K562 (cell line): ENCODE measurements around the gene ADAMTS2. TPM values are rescaled to one million over a fixed set of nuclear protein-coding genes. Genes with fewer than 3 reads are reported as not detected.

ENCODE experiments used
- ATAC-seq: fragments of 200-7000 bp; cut with Tn5 transposase; 3 replicates; pipeline ENCODE4 v1.9.1; 2020; ENCODE audit warnings: moderate library complexity
- BruUV-seq: library from RNA; stranded (reverse); fragments of 400-500 nt; replicated peaks from 2 replicates; lab custom pipeline; 2021; lab: Mats Ljungman, UMichigan
- CTCF ChIA-PET: fragments of 300-600 bp; formaldehyde crosslinking; extraction: SDS; loops from one replicate; lab custom pipeline; 2021; ENCODE audit warnings: low intra/inter-chr PET ratio; lab: Yijun Ruan, JAX
- POLR2A ChIA-PET: fragments of 300-600, 350-650 bp; sonication (Branson Sonifier 250); formaldehyde crosslinking; extraction: SDS; loops from one replicate; lab custom pipeline; 2021; ENCODE audit warnings: antibody characterized with exemption, inconsistent platforms; lab: Yijun Ruan, JAX
- DNase-seq, 4 experiments: peaks; one replicate each; pipeline versions ENCODE4 v3.0.0 to v3.0.0-alpha.2; 2011 to 2018; ENCODE audit warnings: low spot score in 3 of 4, mixed read lengths in 3 of 4; ENCODE audit errors: extremely low read depth in 1 of 4
- FAIRE-seq: peaks from 2 replicates; lab custom pipeline; 2011; peaks lifted over from hg19 to GRCh38; lab: Jason Lieb, UNC
- H2AFZ ChIP-seq: 2 replicates; pipeline ENCODE4 v1.6.0; 2011; ENCODE audit warnings: low read depth, low read length, control low read depth, inconsistent platforms
- H3K27ac ChIP-seq: fragments of 200-600 bp; 3 replicates; pipeline ENCODE4 v1.8.0; 2011; ENCODE audit warnings: low read depth, mild to moderate bottlenecking, control low read depth, inconsistent platforms, low read length, moderate library complexity, mixed read lengths; ENCODE audit errors: extremely low read depth
- H3K27me3 ChIP-seq, 2 experiments: fragments of 300-600 bp in 1 of 2; 2 replicates in 1 of 2; 3 replicates in 1 of 2; pipeline versions ENCODE4 v1.6.0 to v1.8.0; 2011; ENCODE audit warnings: inconsistent platforms in 2 of 2, low read length in 2 of 2, mild to moderate bottlenecking in 1 of 2, mixed read lengths in 1 of 2, moderate library complexity in 1 of 2; ENCODE audit not compliant: control insufficient read depth in 2 of 2, insufficient read depth in 2 of 2
- H3K36me3 ChIP-seq: fragments of 300-600 bp; 3 replicates; pipeline ENCODE4 v1.8.0; 2011; ENCODE audit warnings: mild to moderate bottlenecking, low read length, inconsistent platforms; ENCODE audit not compliant: control insufficient read depth, insufficient read depth
- H3K4me1 ChIP-seq, 2 experiments: fragments of 200-600 bp in 1 of 2; replicated peaks in 1 of 2; 2 replicates in 1 of 2; 3 replicates in 1 of 2; pipeline versions ENCODE4 v1.5.1 to v1.8.0; 2011; ENCODE audit warnings: inconsistent platforms in 2 of 2, low read length in 2 of 2, mild to moderate bottlenecking in 1 of 2, mixed read lengths in 1 of 2, moderate library complexity in 1 of 2; ENCODE audit not compliant: control insufficient read depth in 2 of 2, insufficient read depth in 2 of 2
- H3K4me2 ChIP-seq: 2 replicates; pipeline ENCODE4 v1.6.1; 2011; ENCODE audit warnings: low read length, control low read depth, inconsistent platforms, mixed read lengths; ENCODE audit not compliant: insufficient read depth
- H3K4me3 ChIP-seq: fragments of 200-600 bp; sonication (generic), shearing (Covaris generic); 2 replicates; pipeline ENCODE4 v1.5.1; 2016; ENCODE audit warnings: control low read depth, inconsistent platforms
- H3K79me2 ChIP-seq: fragments of 200-600 bp; 3 replicates; pipeline ENCODE4 v1.8.0; 2011; ENCODE audit warnings: low read length, inconsistent platforms; ENCODE audit not compliant: control insufficient read depth, insufficient read depth
- H3K9ac ChIP-seq, 2 experiments: 2 replicates each; pipeline versions ENCODE4 v1.6.0 to v1.6.1; 2011; ENCODE audit warnings: low read depth in 2 of 2, low read length in 2 of 2, control low read depth in 1 of 2, inconsistent platforms in 1 of 2, mild to moderate bottlenecking in 1 of 2, mixed read lengths in 1 of 2; ENCODE audit not compliant: insufficient read depth in 1 of 2
- H3K9me1 ChIP-seq: one replicate; pipeline ENCODE4 v1.6.0; 2011; ENCODE audit warnings: inconsistent platforms, mild to moderate bottlenecking, low read length, moderate library complexity; ENCODE audit not compliant: control insufficient read depth, insufficient read depth
- H3K9me3 ChIP-seq: replicated peaks from 2 replicates; pipeline ENCODE4 v1.5.1; 2011; ENCODE audit warnings: low read depth, low read length, inconsistent platforms; ENCODE audit not compliant: control insufficient read depth, insufficient read depth
- H4K20me1 ChIP-seq: replicated peaks from 2 replicates; pipeline ENCODE4 v1.6.1; 2011; ENCODE audit warnings: low read length, inconsistent platforms, mixed read lengths; ENCODE audit not compliant: control insufficient read depth, insufficient read depth
- CHAMP1 ChIP-seq: fragments of 450-650 bp; IDR thresholded peaks from 2 replicates; pipeline ENCODE4 v1.6.1; 2016; ENCODE audit warnings: mild to moderate bottlenecking
- CREB3L1 ChIP-seq: fragments of 450-650 bp; IDR thresholded peaks from 2 replicates; pipeline ENCODE4 v1.6.1; 2014; ENCODE audit warnings: low read depth, mild to moderate bottlenecking, moderate library complexity, borderline replicate concordance
- SMAD1 ChIP-seq: fragments of 150-350 bp; IDR thresholded peaks from 2 replicates; pipeline ENCODE4 v1.6.1; 2014; ENCODE audit warnings: low read length, low read depth; ENCODE audit not compliant: partially characterized antibody
- SMARCC2 ChIP-seq: fragments of 450-650 bp; IDR thresholded peaks from 2 replicates; pipeline ENCODE4 v1.6.1; 2017; ENCODE audit warnings: antibody characterized with exemption, moderate library complexity, mild to moderate bottlenecking, low read depth
- SREBF2 ChIP-seq: sonication (generic); formaldehyde crosslinking; IDR thresholded peaks from 2 replicates; pipeline ENCODE4 v1.4.0; 2020; ENCODE audit warnings: mild to moderate bottlenecking, missing genetic modification reagents
- whole genome bisulfite sequencing: fragments of 100-300 bp; shearing (Covaris generic); methylation state at CpG from one replicate; pipeline ENCODE4 v1.1.6; 2016; ENCODE audit warnings: low coverage, mixed read lengths; ENCODE audit not compliant: insufficient coverage; ENCODE audit errors: missing lambda C conversion rate; 5-methylcytosine and 5-hydroxymethylcytosine counted together
- in situ Hi-C: fragments of 300-500 bp; cut with MboI; formaldehyde crosslinking; loops from 4 replicates; pipeline ENCODE4 v1.15.0; 2018; ENCODE audit warnings: inconsistent platforms, mixed read lengths
- intact Hi-C: fragments of 100-400 bp; cut with micrococcal nuclease; formaldehyde crosslinking; loops from 2 replicates; pipeline ENCODE4 v1.14.2; 2022
- polyA plus RNA-seq, 8 experiments: library from polyadenylated mRNA; depleted of rRNA in 4 of 8; stranded (reverse) in 5 of 8; unstranded in 3 of 8; fragments of >200 nt; fragmentation: Nextera tagmentation in 2 of 8; fragmentation: Illumina TruSeq in 1 of 8; extraction: Ambion mirVana in 2 of 8; extraction: Trizol in 1 of 8; gene quantifications; 2 replicates each; pipeline versions ENCODE4 v1.2.1 to v1.2.3, GENCODE V29; 2011 to 2014; ENCODE audit warnings: inconsistent platforms in 1 of 8, missing spikeins in 1 of 8
- total RNA-seq, 7 experiments: library from RNA; depleted of rRNA in 6 of 7; stranded (reverse); fragments of >200 nt in 6 of 7; fragmentation: Illumina TruSeq in 2 of 7; extraction: Trizol in 2 of 7; gene quantifications; 2 replicates each; pipeline versions ENCODE4 v1.2.1 to v1.2.3, GENCODE V29; 2011 to 2021; ENCODE audit warnings: low replicate concordance in 1 of 7
- TF ChIP-seq, protein P1 (sequence below): fragments of 250-450 bp; sonication (Bioruptor Pico); IDR thresholded peaks from 2 replicates; pipeline ENCODE4 v1.5.0; 2020; ENCODE audit warnings: mild to moderate bottlenecking, borderline replicate concordance

Gene ADAMTS2
- total and polyA plus RNA-seq, 9 of the 15 experiments (the other 6 are each of a cell fraction or from before 2014, with no cell fraction given) = not detected

- Histone ChIP-seq H3K9me3 (no peaks in the 10 kb centered on the region), H3K4me2 (no peak overlapping the region), H3K27me3 (peaks cover 6 to 76% of the 10 kb centered on the region in 2 experiments; a peak in 4 of 5 replicates), H3K27ac (no peak overlapping the region), H2AFZ (no peak overlapping the region), H3K9ac (no peak overlapping the region; a peak in 1 of 4 replicates), H3K4me3 (no peak overlapping the region), H3K4me1 (no peaks in the 10 kb centered on the region), H3K9me1 (no peaks in the 10 kb centered on the region), H3K79me2 (no peaks in the 10 kb centered on the region), H3K36me3 (no peaks in the 10 kb centered on the region), H4K20me1 (no peaks in the 10 kb centered on the region; the same call in 1 of the 2 replicates)
- WGBS = under 1% methylated on average over 23 of the region's 23 CpGs
- BruUV-seq = no TSS peak
- CTCF ChIA-PET = no interaction called here
- POLR2A ChIA-PET = interaction anchor here (0.6 kb wide), 1 partner anchor 99 kb away, joined by 3 read pairs; no protein-coding TSS in a partner anchor
- intact Hi-C loops (no loop called here), in situ Hi-C loops (no loop called here)
- ATAC-seq = no peak
- no peak for DNase-seq
- FAIRE-seq = no peak
- TF ChIP-seq CHAMP1 (no peak), SMAD1 (no peak), SREBF2 (no peak), SMARCC2 (no peak), CREB3L1 (no peak)
- TF ChIP-seq, protein P1, sequence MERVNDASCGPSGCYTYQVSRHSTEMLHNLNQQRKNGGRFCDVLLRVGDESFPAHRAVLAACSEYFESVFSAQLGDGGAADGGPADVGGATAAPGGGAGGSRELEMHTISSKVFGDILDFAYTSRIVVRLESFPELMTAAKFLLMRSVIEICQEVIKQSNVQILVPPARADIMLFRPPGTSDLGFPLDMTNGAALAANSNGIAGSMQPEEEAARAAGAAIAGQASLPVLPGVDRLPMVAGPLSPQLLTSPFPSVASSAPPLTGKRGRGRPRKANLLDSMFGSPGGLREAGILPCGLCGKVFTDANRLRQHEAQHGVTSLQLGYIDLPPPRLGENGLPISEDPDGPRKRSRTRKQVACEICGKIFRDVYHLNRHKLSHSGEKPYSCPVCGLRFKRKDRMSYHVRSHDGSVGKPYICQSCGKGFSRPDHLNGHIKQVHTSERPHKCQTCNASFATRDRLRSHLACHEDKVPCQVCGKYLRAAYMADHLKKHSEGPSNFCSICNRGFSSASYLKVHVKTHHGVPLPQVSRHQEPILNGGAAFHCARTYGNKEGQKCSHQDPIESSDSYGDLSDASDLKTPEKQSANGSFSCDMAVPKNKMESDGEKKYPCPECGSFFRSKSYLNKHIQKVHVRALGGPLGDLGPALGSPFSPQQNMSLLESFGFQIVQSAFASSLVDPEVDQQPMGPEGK (CRISPR knock-in tag) = no peak
Observed at GRCh38 chr5:179258001-179258921, 87.0 kb downstream of the ADAMTS2 start.
